Nephron progenitor cell (in vitro differentiated cells): ENCODE data around the gene DCTN3.

ENCODE experiments used
- DNase-seq: peaks from one replicate; pipeline ENCODE4 v3.0.0; 2021
- H3K27ac Mint-ChIP-seq: 2 replicates; pipeline ENCODE4 v1.8.0; 2021; ENCODE audit warnings: mild to moderate bottlenecking, moderate library complexity, mixed read lengths
- H3K27me3 Mint-ChIP-seq: 2 replicates; pipeline ENCODE4 v1.8.0; 2021; ENCODE audit warnings: mild to moderate bottlenecking, low read depth, mixed read lengths; ENCODE audit not compliant: poor library complexity
- H3K36me3 Mint-ChIP-seq: 2 replicates; pipeline ENCODE4 v1.8.0; 2021; ENCODE audit warnings: low read depth, mixed read lengths
- H3K4me1 Mint-ChIP-seq: 2 replicates; pipeline ENCODE4 v1.8.0; 2021; ENCODE audit warnings: mixed read lengths
- H3K4me3 Mint-ChIP-seq: 2 replicates; pipeline ENCODE4 v1.8.0; 2021; ENCODE audit warnings: mild to moderate bottlenecking, moderate library complexity, mixed read lengths
- H3K9me3 Mint-ChIP-seq: 2 replicates; pipeline ENCODE4 v1.8.0; 2021; ENCODE audit warnings: mild to moderate bottlenecking, moderate library complexity, mixed read lengths
- CTCF ChIP-seq: fragments of 200-600 bp; sonication (generic); IDR thresholded peaks from 2 replicates; pipeline ENCODE4 v1.5.0; 2021; ENCODE audit warnings: antibody characterized with exemption

DCTN3 gene

GRCh38 chr9:34620061-34620994, at the start of gene DCTN3:
TSS of gene DCTN3 (minus strand) at chr9:34620495. CDS start at chr9:34620464, 31 bp downstream.
- Mint-ChIP-seq H3K4me1 (peaks cover 23% of the 10 kb centered on the region), H3K36me3 (peaks cover 9% of the 10 kb centered on the region), H3K4me3 (peak within 1 kb of the TSS; percentile 93), H3K27me3 (peaks cover 33% of the 10 kb centered on the region), H3K27ac (no peak within 1 kb of the TSS), H3K9me3 (no peaks in the 10 kb centered on the region)
- peak; percentile 86 for DNase-seq
- no peak for TF ChIP-seq CTCF

GRCh38 chr9:34665381-34666250, 45.3 kb upstream of the DCTN3 start:
- Mint-ChIP-seq H3K9me3 (peaks cover 9% of the 10 kb centered on the region), H3K4me1 (peaks cover 31% of the 10 kb centered on the region), H3K27me3 (peaks cover 3% of the 10 kb centered on the region), H3K4me3 (peak overlapping the region; percentile 85), H3K27ac (peak overlapping the region; percentile 99), H3K36me3 (peaks cover 45% of the 10 kb centered on the region)
- peak; percentile 92 for DNase-seq
- no peak for TF ChIP-seq CTCF

GRCh38 chr9:34665067-34665380, 44.7 kb upstream of the DCTN3 start:
- H3K27ac Mint-ChIP-seq: no peak overlapping the region
- H3K36me3 Mint-ChIP-seq: peaks cover 42% of the 10 kb centered on the region
- no peak for DNase-seq
- H3K27me3 Mint-ChIP-seq: peaks cover 6% of the 10 kb centered on the region
- H3K4me1 Mint-ChIP-seq: peaks cover 31% of the 10 kb centered on the region
- peaks cover 9% of the 10 kb centered on the region for H3K9me3 Mint-ChIP-seq
- no peak for TF ChIP-seq CTCF
- H3K4me3 Mint-ChIP-seq: peak overlapping the region; percentile 85

GRCh38 chr9:34664281-34665066, 44.2 kb upstream of the DCTN3 start:
- TF ChIP-seq CTCF: peak; percentile 72
- peaks cover 37% of the 10 kb centered on the region for H3K36me3 Mint-ChIP-seq
- peaks cover 6% of the 10 kb centered on the region for H3K9me3 Mint-ChIP-seq
- DNase-seq: peak; percentile 81
- peaks cover 6% of the 10 kb centered on the region for H3K27me3 Mint-ChIP-seq
- peak overlapping the region; percentile 85 for H3K4me3 Mint-ChIP-seq
- peaks cover 31% of the 10 kb centered on the region for H3K4me1 Mint-ChIP-seq
- peak overlapping the region; percentile 66 for H3K27ac Mint-ChIP-seq

GRCh38 chr9:34663303-34663605, 43.0 kb upstream of the DCTN3 start:
- no peak for TF ChIP-seq CTCF
- Mint-ChIP-seq H3K27me3 (peaks cover 6% of the 10 kb centered on the region), H3K4me3 (no peak overlapping the region), H3K4me1 (peaks cover 36% of the 10 kb centered on the region), H3K36me3 (peaks cover 25% of the 10 kb centered on the region), H3K9me3 (no peaks in the 10 kb centered on the region), H3K27ac (no peak overlapping the region)
- no peak for DNase-seq
